NCI-H146 treated with DMSO at 0.1 percent for 48 hours (cell line): ENCODE measurements around the gene HOXB7.
A peak's percentile ranks its signal among the peaks of the same experiment; 100 is the strongest.

Experiments used
- DNase-seq: peaks from one replicate; lab custom pipeline; 2025; ENCODE audit not compliant: unreplicated experiment; lab: John Stamatoyannopoulos, UW

Gene HOXB7

DNA sequence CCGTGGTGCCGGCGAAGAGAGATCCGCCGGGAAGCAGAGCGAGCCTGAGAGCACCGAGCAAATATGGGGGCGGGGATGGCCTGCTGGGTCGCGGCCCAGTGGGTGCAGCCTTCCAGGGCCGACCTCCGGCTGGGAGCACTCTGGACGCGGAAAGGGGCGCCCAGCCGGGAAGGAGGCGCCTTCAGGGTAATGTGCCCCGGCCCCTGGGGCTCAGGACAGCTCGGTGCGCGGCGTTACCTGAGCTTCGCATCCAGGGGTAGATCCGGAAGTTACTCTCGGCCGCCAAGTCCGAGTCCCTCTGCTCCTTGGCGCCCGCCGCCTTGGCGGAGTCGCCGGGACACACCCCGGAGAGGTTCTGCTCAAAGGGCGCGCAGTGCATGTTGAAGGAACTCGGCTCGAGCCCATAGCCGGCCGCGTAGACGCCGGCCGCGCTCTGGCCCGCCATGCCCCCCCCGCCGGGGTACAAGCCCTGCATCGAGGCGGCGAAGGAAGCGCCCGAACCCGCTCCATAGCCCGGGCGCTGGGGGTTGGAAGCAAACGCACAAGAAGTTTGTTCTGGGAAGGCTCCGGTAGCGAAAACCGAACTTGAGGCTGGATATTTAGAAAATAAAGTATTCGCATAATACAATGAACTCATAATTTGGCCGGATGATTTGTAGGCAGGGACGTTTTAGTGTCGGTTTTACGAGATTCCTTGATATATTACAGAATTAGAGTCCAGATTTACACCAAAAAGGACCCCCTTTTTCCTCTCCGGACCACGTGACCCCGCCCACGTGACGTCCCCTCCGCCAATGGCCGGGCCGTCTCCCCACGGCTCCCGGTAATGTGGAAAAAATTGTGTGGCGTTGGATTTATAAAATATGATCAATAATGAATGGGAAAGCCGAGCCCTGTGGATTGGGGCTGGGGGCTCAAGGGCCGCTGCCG lies at the start of gene HOXB7:
Gene HOXB7, minus strand, starts transcription at position 736 of the 930 bp plus-strand sequence. Its CDS starts 99 bp downstream, at position 637.
- DNase-seq: peak; percentile 75

DNA sequence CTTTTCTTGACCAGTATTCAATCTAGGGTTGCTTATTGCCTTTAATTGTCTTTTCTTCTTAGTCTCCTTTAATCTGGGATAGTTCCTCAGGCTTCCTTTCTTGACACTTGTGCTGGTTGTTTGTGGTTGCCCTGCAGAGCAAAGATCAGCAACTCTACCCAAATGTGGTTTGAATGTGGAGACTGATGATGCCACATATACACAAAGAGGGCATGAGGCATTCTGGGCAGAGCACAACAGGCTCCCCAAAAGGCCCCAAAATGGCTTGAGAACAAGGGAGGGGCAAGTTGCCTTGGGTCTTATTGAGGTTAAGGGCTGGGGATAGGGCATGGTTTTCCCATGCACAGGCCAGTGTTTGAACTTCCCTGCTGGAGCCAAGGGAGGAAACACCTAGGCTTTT lies 45.1 kb upstream of the HOXB7 start:
- DNase-seq: no peak

GRCh38 chr17:48649741-48650140 lies 38.9 kb upstream of the HOXB7 start:
- no peak for DNase-seq

GRCh38 chr17:48647963-48648245 lies 37.1 kb upstream of the HOXB7 start:
- no peak for DNase-seq

DNA sequence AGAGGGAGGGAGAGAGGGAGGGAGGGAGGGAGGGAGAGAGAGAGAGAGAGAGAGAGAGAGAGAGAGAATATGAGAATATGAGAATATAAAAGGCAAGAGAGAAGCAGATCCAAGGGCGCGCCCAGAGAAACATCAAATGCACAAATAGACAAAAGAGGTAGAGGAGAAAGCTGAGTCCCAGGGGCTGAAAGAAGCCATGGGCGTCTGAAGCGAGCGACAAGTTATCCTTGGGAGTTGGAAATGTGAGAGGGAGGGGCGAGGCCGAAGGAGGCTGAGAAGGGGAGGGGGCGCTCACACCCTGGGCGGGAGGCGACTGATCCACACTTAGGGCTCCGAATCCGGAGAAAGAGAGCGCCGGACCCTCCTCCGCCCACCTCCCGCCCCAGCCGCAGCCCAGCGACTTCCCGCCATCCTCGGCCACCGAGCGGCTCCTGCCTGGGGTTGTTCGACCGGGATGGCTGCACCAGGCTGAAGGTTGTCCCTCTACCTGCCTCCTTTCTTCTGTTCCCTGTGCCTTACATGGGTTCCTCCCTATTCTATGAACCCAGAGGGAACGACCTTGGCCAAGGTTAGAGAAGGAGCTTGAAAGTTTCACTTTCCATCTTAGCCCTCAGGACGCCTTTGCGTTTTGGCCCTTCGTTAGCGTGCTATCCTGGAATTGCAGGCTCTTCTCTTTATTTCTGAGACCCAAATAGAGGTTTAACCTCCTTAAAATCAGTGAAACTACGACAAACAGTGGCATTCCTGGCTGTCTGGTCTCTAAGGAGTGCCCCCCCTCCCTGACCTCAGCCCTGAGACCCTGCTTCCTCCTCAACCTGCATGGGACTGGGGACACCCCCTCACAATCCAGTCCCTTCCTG lies 36.5 kb upstream of the HOXB7 start:
- DNase-seq: no peak

DNA sequence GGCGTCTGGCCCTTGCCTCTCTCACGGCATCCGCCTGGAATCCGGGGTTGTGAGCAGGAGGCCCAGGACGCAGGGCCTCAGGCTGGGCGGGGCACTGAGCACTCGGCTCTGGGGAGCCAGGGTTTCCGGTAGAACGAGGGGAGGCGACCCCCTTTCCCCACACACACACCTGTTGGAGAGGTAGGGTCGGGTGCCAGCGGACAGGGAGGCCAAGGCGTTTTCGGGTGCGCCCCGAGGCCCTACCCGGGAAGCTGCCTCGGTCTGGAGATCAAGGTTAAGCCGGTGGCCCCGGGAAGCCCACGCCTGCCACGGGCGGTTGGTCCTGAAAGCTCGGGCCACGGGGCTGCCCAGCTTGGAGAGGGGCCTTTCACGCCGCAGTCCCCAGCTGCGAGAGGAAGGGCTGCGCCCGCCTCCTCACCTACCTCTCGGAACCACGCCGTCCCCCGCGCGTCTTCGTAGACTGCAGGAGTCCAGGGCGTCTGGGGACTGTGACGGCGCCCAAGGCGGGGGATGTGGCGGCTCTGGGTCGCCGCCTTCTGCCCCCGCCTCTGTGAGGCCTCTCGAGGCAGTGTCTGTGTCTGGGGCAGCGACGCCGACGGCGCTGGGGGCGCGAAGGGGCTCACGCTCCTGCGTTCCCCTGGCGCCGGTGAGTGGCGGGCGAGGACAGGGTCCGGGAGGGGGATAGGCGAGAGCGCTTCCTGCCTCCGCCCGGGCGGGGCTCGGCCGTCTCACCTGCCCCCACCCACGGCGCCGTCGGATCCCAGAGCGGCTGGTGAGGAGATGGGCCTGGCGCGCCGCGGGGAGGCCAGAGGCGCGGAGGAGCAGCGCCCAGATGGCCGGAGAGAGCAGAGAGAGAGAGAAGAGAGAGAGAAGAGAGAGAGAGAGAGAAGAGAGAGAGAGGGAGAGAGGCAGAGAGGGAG lies 35.6 kb upstream of the HOXB7 start:
- DNase-seq: no peak

DNA sequence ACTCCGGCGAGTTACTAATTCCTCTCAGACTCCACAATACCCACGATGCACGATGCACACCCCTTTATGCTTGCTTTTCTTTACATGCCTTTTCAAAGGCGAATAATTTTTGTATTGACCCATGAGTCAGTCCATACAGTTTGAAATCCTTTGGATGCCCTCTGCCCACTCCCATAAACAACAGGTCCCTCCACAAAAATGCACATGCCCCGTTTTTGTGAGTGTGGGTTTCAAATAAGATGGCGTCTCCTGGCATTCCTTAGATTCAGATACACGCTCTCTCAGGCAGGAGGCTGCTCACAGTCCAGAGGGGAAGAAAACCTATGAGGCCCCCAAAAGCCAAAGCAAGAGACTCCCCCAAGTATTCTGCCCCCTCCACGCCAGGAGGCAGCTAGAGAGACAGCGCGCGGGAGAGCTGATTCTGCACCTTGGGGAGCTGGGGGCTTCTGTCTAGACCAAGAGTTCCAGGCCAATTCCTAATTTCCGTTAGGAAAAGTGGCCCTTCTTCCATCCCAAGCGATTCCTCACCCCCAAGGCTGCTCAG lies 34.9 kb upstream of the HOXB7 start:
- DNase-seq: no peak

DNA sequence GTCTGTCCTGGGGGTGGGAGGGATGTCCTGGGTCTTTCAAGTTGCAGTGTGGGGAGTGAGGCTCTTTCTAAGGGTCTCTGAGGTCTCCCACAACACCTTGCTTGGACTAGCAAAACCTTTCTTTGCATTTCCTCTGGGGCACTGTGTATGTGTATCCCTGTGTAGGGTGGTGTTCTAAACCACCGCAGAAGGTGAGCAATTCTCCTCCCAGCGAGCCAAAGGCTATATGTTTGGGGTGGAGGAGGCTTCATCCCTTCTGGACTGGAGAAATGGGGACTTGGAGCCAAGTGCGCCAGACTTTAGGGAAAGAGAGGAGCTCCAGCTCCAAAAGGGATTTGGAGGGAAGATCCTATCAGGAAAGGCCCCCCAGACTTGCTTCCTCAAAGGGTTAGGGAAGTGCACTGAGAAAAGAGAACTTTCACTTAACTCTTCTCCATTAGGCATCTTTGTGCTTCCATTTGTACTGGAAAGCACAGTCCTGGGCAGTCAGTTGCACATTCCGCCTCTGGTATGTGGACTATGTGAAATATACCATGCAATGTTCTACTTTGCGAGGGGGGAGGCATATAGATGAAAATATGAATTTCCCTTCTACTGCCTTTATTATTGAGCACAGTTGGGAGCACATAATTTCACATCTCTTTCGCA lies 34.2 kb upstream of the HOXB7 start:
- no peak for DNase-seq

DNA sequence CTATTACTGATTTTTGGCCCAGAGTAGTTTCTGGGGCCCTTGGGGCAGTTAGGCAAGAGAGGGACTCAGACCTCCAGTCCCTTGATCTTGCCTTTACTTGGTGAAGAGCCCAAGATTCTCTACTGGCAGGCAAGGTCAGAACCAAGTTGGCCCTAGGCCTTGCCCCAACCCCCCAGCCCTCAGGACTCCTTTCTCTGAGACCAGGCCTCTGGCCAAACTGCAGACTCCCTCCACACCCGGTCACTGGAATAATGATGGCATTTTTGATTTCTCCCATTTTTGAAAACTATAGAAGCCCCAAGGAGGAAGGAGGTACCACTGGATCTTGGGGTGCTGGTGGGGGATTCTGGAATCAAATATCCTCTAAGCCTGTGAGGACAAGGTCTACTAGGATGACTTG lies 33.3 kb upstream of the HOXB7 start:
- no peak for DNase-seq

- no peak for DNase-seq
These were observed 32.8 kb upstream of the HOXB7 start for GRCh38 chr17:48643697-48644012.

- DNase-seq: no peak
These were observed 32.3 kb upstream of the HOXB7 start for GRCh38 chr17:48642843-48643696.

DNA sequence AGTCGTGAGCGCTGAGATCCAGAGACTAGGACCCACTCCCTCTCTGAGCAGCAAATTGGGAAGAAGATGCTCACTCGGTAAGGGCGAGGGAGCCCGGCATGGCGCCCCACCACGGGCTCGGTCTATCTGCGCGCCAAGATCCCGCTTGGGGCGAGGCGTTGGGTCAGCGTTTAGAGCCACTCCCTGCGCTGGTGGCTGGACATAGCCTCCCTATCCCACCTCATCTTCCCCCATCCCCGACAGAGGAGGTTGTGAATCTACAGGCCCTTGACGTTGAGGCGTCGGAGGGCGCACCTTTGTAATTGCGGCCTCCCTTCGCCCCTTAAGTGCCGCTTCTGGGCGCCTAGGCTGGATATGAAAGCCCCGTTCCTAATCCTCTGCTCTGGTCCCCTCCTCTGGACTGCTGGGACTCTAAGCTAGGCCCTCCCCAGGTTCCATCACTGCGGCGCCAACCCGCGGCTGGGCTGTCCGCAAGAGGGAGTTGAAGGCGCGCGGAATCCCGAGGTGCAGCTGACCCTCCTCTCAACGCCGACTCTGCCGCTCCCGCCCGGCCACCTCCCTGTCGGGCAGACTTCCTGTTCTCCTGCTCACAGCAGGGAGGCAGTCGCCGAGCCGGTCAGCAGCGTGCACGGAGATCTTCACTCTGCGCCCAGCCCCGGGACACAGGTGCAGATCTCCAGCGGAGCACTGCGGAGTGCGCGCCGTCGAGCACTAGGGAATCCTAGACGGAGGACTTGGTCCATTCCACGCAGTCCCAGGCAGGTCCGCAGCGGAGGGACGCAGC lies 31.4 kb upstream of the HOXB7 start:
- no peak for DNase-seq

GRCh38 chr17:48641541-48642058 lies 30.8 kb upstream of the HOXB7 start:
- no peak for DNase-seq

DNA sequence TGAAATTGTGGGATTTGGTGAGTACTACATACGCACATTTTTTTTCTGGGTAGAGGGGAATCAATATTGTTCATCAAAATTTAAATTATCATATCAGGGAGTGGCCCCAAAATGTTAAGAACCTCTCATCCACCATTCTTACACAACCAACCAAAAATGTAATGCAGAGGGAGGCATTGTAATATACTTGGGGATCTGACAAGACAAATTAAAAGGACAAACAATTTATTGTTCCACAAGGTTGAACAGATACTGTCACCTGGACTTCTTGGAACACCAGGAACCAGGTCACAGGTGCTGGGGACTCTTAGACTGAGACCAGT lies 30.0 kb upstream of the HOXB7 start:
- no peak for DNase-seq

DNA sequence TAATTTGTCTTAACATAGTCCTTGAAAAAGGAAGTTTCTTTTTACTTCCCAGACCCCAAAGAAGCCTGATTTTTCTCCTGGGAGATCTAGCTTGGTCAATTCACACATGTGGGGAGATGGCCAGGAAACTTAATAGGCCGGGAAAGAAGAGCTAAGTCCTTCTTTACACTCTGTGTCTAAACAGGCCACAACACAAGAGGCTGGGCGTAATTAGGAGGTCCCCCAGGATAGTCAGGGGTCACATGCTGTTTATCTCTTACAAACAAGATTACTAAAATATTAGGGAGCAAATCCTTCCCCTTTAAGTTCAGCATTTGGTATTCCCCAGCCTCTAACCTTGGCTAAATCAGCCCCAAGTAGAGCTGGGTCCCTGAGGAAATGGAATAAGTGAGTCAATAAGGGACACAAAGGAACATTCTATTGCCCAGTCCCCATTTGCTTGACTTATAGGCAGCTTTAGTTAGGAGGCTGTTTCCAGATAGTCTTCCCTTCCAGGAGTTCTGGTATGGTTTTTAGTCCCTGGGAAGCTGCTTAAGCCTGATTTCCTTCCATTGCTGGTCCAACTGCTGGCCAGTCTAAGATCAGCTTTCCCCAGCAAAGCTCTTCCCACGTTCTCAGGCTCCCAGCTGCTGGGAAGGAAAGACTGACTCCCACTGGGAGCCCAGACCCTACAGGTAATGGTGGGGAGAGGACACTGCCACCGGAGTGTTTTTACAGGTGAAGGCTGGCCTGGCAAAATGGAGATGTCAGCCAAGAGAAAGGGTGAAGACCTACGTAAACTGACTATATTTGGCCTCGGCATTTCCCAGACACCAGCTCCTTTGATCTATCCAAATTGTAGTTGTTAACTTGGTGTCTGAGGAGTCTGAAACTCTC lies 29.4 kb upstream of the HOXB7 start:
- DNase-seq: no peak

- no peak for DNase-seq
These were observed 28.3 kb upstream of the HOXB7 start for GRCh38 chr17:48639136-48639535.

DNA sequence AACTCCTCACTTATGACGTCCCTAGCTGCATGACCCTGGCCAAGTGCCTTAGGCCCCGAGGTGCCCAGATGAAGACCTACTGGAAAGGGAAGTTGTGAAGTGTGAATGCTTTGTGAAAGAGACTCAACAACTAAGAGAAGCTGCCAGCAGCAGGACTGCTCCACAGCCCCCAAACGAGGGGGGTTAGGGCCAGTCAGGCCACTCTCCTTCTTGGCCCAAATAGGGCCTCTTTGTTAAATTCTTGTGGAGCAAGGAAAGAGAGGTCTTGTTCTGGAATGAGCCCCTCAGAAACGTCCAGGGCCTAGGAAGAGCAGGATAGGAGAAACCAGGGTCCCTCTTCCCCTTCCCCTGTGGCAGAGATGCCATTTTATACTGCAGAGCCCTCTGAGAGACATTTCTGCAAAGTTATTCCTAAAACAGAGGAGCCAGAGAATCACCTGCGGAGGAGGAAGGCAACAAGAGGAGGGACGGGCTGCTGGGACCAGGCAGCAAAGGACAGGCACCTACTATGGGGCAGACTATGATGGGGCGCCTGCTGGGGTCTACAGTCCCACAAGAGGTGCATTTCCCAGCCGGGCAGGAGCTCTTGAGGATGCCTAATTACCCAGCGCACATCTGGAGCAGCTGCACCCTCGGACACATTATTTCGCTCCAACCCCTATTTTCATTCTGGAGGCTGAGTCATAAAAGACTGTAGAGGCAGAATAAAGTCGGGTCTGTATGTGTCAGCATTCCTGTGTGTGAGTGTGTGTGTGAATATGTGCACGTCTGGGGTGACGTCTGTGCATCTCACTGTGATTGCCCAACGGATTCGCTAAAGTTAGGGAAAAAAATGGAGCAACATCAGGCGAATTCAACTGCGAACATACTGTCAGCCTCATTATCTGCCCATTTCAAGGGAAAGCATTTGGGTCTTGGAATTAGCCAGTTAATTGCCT lies 26.8 kb upstream of the HOXB7 start:
- DNase-seq: no peak
